WTC11 (cell line): ENCODE data around the gene TTC4.

Experiments used
- CTCF ChIP-seq: fragments of 200-600 bp; IDR thresholded peaks from 2 replicates; pipeline ENCODE4 v1.8.0; 2022; ENCODE audit warnings: antibody characterized with exemption
- ESRRA ChIP-seq: sonication (generic); formaldehyde crosslinking; IDR thresholded peaks from 2 replicates; pipeline ENCODE4 v1.8.1; 2022; ENCODE audit warnings: mild to moderate bottlenecking, missing genetic modification reagents, borderline replicate concordance
- MAX ChIP-seq: sonication (generic); formaldehyde crosslinking; IDR thresholded peaks from 2 replicates; pipeline ENCODE4 v1.8.0; 2022; ENCODE audit warnings: mild to moderate bottlenecking, missing genetic modification reagents
- NFE2L1 ChIP-seq: sonication (generic); formaldehyde crosslinking; IDR thresholded peaks from 2 replicates; pipeline ENCODE4 v1.8.1; 2023; ENCODE audit warnings: missing genetic modification reagents
- SP1 ChIP-seq: sonication (generic); formaldehyde crosslinking; conservative IDR thresholded peaks from 2 replicates; pipeline ENCODE4 v1.8.1; 2022; ENCODE audit warnings: missing genetic modification reagents
- ZNF232 ChIP-seq: sonication (generic); formaldehyde crosslinking; IDR thresholded peaks from 2 replicates; pipeline ENCODE4 v1.8.0; 2022; ENCODE audit warnings: mild to moderate bottlenecking, missing genetic modification reagents

- TF ChIP-seq ZNF232 (no peak), CTCF (no peak), SP1 (CRISPR knock-in tag) (no peak), ESRRA (CRISPR knock-in tag) (no peak), NFE2L1 (CRISPR knock-in tag) (no peak), MAX (CRISPR knock-in tag) (no peak)
These were observed 29.5 kb upstream of the TTC4 start for GRCh38 chr1:54686155-54686554.
